H1 (cell line): ENCODE measurements around the gene TSPAN9. TPM values are rescaled to one million over a fixed set of nuclear protein-coding genes. Genes with fewer than 3 reads are reported as not detected.

Source experiments
- ASH2L ChIP-seq: fragments of 200-600, 300-600 bp; sonication (generic); IDR thresholded peaks from one replicate; pipeline ENCODE4 v1.7.1; 2017; ENCODE audit warnings: low read length
- SAP30 ChIP-seq: fragments of 300-600 bp; sonication (generic); IDR thresholded peaks from 2 replicates; pipeline ENCODE4 v1.7.1; 2012; ENCODE audit warnings: low read length, moderate library complexity, mild to moderate bottlenecking, inconsistent platforms; ENCODE audit not compliant: insufficient read depth, insufficient replicate concordance
- SP4 ChIP-seq: IDR thresholded peaks from 2 replicates; pipeline ENCODE4 v1.6.1; 2012; ENCODE audit warnings: low read length, inconsistent platforms
- SRF ChIP-seq: IDR thresholded peaks from 2 replicates; pipeline ENCODE4 v1.6.1; 2011; ENCODE audit warnings: mild to moderate bottlenecking, low read depth, low read length, moderate library complexity
- TEAD4 ChIP-seq: IDR thresholded peaks from 2 replicates; pipeline ENCODE4 v1.6.1; 2012; ENCODE audit warnings: low read depth, low read length, inconsistent platforms, mixed read lengths
- ZNF274 ChIP-seq: IDR thresholded peaks from 2 replicates; pipeline ENCODE4 v1.7.0; 2012; ENCODE audit warnings: low read length, borderline replicate concordance; ENCODE audit errors: extremely low read depth
- polyA plus RNA-seq, 7 experiments: library from polyadenylated mRNA; depleted of rRNA in 3 of 7; stranded (reverse) in 5 of 7; unstranded in 2 of 7; fragments of >200 nt in 5 of 7; fragments of 200-250 nt in 2 of 7; gene quantifications; 1 replicate in 5 of 7; 2 replicates in 1 of 7; 4 replicates in 1 of 7; pipeline versions ENCODE4 v1.2.1 to v1.2.3, GENCODE V29; 2011 to 2013; ENCODE audit warnings: missing spikeins in 2 of 7, mixed read lengths in 2 of 7
- total RNA-seq: library from RNA; stranded (reverse); fragmentation: NEBNext Ultra II Directional; extraction: Animal tissue kit (Norgen Biotek cat#: 25700); gene quantifications from 2 replicates; pipeline ENCODE4 v1.2.1, GENCODE V29; 2021
- TF ChIP-seq, protein P1 (sequence below): fragments of 300-600 bp; sonication (generic); IDR thresholded peaks from 2 replicates; pipeline ENCODE4 v1.7.1; 2012; ENCODE audit warnings: low read length, moderate library complexity, mild to moderate bottlenecking, inconsistent platforms; ENCODE audit not compliant: insufficient replicate concordance
- TF ChIP-seq, protein P2 (sequence below), 3 experiments: IDR thresholded peaks; 1 replicate in 2 of 3; 2 replicates in 1 of 3; pipeline versions ENCODE4 v1.5.1 to v1.6.1; 2011; ENCODE audit warnings: low read length in 3 of 3, mild to moderate bottlenecking in 3 of 3, inconsistent platforms in 2 of 3, low read depth in 1 of 3, moderate library complexity in 1 of 3; ENCODE audit not compliant: insufficient read depth in 1 of 3; ENCODE audit errors: control extremely low read depth in 1 of 3

TSPAN9 gene
- total and polyA plus RNA-seq, 2 of the 8 experiments (the other 6 are each of a cell fraction or from before 2014, with no cell fraction given): 11.5 to 29.1 TPM

DNA sequence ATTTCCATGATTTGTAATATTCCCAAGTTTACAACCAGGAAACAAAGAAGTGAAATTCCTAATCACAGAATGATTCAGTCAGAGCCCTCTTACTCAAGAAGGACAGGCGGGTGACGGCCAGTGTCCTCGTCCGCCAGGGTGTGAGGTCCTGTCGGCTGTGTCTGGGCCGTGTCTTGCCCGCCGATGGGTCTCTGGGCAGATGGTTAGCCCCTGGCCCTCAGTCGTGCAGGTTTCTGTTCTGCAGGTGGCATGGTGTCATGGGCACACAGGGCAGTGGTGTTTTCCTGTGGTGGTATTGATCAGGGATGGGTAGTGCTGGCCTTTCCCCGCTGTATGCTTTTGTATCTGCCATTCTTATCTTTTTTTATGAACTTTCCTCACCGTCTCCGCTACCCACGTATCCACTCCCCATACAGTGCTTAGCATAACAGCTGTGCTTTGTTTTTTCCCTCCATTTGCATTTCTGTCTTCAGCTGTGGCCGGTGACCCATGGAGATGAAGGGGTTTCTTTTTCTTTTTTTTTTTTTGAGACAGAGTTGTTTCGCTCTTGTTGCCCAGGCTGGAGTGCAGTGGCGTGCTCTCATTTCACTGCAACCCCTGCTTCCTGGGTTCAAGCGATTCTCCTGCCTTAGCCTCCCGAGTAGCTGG is 100.7 kb downstream of the TSPAN9 start (continued):
- TF ChIP-seq, protein P1, sequence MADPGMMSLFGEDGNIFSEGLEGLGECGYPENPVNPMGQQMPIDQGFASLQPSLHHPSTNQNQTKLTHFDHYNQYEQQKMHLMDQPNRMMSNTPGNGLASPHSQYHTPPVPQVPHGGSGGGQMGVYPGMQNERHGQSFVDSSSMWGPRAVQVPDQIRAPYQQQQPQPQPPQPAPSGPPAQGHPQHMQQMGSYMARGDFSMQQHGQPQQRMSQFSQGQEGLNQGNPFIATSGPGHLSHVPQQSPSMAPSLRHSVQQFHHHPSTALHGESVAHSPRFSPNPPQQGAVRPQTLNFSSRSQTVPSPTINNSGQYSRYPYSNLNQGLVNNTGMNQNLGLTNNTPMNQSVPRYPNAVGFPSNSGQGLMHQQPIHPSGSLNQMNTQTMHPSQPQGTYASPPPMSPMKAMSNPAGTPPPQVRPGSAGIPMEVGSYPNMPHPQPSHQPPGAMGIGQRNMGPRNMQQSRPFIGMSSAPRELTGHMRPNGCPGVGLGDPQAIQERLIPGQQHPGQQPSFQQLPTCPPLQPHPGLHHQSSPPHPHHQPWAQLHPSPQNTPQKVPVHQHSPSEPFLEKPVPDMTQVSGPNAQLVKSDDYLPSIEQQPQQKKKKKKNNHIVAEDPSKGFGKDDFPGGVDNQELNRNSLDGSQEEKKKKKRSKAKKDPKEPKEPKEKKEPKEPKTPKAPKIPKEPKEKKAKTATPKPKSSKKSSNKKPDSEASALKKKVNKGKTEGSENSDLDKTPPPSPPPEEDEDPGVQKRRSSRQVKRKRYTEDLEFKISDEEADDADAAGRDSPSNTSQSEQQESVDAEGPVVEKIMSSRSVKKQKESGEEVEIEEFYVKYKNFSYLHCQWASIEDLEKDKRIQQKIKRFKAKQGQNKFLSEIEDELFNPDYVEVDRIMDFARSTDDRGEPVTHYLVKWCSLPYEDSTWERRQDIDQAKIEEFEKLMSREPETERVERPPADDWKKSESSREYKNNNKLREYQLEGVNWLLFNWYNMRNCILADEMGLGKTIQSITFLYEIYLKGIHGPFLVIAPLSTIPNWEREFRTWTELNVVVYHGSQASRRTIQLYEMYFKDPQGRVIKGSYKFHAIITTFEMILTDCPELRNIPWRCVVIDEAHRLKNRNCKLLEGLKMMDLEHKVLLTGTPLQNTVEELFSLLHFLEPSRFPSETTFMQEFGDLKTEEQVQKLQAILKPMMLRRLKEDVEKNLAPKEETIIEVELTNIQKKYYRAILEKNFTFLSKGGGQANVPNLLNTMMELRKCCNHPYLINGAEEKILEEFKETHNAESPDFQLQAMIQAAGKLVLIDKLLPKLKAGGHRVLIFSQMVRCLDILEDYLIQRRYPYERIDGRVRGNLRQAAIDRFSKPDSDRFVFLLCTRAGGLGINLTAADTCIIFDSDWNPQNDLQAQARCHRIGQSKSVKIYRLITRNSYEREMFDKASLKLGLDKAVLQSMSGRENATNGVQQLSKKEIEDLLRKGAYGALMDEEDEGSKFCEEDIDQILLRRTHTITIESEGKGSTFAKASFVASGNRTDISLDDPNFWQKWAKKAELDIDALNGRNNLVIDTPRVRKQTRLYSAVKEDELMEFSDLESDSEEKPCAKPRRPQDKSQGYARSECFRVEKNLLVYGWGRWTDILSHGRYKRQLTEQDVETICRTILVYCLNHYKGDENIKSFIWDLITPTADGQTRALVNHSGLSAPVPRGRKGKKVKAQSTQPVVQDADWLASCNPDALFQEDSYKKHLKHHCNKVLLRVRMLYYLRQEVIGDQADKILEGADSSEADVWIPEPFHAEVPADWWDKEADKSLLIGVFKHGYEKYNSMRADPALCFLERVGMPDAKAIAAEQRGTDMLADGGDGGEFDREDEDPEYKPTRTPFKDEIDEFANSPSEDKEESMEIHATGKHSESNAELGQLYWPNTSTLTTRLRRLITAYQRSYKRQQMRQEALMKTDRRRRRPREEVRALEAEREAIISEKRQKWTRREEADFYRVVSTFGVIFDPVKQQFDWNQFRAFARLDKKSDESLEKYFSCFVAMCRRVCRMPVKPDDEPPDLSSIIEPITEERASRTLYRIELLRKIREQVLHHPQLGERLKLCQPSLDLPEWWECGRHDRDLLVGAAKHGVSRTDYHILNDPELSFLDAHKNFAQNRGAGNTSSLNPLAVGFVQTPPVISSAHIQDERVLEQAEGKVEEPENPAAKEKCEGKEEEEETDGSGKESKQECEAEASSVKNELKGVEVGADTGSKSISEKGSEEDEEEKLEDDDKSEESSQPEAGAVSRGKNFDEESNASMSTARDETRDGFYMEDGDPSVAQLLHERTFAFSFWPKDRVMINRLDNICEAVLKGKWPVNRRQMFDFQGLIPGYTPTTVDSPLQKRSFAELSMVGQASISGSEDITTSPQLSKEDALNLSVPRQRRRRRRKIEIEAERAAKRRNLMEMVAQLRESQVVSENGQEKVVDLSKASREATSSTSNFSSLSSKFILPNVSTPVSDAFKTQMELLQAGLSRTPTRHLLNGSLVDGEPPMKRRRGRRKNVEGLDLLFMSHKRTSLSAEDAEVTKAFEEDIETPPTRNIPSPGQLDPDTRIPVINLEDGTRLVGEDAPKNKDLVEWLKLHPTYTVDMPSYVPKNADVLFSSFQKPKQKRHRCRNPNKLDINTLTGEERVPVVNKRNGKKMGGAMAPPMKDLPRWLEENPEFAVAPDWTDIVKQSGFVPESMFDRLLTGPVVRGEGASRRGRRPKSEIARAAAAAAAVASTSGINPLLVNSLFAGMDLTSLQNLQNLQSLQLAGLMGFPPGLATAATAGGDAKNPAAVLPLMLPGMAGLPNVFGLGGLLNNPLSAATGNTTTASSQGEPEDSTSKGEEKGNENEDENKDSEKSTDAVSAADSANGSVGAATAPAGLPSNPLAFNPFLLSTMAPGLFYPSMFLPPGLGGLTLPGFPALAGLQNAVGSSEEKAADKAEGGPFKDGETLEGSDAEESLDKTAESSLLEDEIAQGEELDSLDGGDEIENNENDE: no peak
- TF ChIP-seq ZNF274: no peak
- TF ChIP-seq SAP30: no peak
- TF ChIP-seq, protein P2, sequence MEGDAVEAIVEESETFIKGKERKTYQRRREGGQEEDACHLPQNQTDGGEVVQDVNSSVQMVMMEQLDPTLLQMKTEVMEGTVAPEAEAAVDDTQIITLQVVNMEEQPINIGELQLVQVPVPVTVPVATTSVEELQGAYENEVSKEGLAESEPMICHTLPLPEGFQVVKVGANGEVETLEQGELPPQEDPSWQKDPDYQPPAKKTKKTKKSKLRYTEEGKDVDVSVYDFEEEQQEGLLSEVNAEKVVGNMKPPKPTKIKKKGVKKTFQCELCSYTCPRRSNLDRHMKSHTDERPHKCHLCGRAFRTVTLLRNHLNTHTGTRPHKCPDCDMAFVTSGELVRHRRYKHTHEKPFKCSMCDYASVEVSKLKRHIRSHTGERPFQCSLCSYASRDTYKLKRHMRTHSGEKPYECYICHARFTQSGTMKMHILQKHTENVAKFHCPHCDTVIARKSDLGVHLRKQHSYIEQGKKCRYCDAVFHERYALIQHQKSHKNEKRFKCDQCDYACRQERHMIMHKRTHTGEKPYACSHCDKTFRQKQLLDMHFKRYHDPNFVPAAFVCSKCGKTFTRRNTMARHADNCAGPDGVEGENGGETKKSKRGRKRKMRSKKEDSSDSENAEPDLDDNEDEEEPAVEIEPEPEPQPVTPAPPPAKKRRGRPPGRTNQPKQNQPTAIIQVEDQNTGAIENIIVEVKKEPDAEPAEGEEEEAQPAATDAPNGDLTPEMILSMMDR (IDR thresholded peaks at IDR 0.05; ENCODE audit: control extremely low read depth in 1 of 3, insufficient read depth in 1 of 3, low read depth in 1 of 3, low read length in 3 of 3): no peak
- TF ChIP-seq TEAD4: no peak
- TF ChIP-seq SP4: no peak
- TF ChIP-seq SRF: no peak
- TF ChIP-seq ASH2L: no peak
